Skeletal muscle satellite cell (primary cell): ENCODE measurements around the gene RNF183.
"Not testable (repeated sequence)": the region's sequence is repeated elsewhere in the genome, so short reads cannot be mapped to it uniquely, and the experiment has no call there.

Experiments
- H3K27me3 ChIP-seq: 2 replicates; pipeline ENCODE4 v1.7.0; 2013; ENCODE audit warnings: low read length; ENCODE audit not compliant: control insufficient read depth, insufficient read depth
- H3K36me3 ChIP-seq: 2 replicates; pipeline ENCODE4 v1.7.0; 2013; ENCODE audit warnings: mild to moderate bottlenecking, control low read depth, low read length; ENCODE audit not compliant: insufficient read depth
- H3K4me1 ChIP-seq: 2 replicates; pipeline ENCODE4 v1.7.0; 2013; ENCODE audit warnings: low read length; ENCODE audit not compliant: control insufficient read depth, insufficient read depth
- H3K4me2 ChIP-seq: 2 replicates; pipeline ENCODE4 v1.7.0; 2013; ENCODE audit warnings: mild to moderate bottlenecking, low read length
- H3K4me3 ChIP-seq: 2 replicates; pipeline ENCODE4 v1.7.0; 2013; ENCODE audit warnings: low read length
- H3K9ac ChIP-seq: 2 replicates; pipeline ENCODE4 v1.7.0; 2013; ENCODE audit warnings: mild to moderate bottlenecking, low read depth, low read length, moderate library complexity
- H3K9me3 ChIP-seq: replicated peaks from 2 replicates; pipeline ENCODE4 v1.7.0; 2013; ENCODE audit warnings: mild to moderate bottlenecking, control low read depth, low read length

RNF183 gene

DNA sequence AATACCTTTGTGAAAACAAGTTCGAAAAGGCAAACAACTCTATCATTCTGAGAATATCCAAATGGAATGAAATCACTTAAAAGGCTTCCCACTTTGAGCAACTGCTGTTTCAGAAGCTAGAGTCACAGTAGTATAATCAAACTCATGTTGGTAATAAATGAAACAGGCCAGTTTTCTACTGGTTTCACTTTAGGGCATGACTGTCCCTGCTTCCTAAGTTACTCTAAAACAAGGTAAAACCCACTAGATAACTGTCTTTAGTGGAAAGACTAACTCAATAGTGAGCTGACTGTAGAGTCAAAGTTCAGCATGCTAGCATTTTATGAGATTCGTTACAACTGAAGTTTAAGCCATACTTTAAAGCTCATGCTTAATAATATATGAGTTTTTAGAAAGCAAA, 33.8 kb downstream of the RNF183 start:
- Histone ChIP-seq H3K9me3 (no peaks in the 10 kb centered on the region), H3K4me1 (peaks cover 7% of the 10 kb centered on the region), H3K27me3 (no peaks in the 10 kb centered on the region), H3K36me3 (peaks cover 52% of the 10 kb centered on the region), H3K4me2 (no peak overlapping the region), H3K9ac (no peak overlapping the region), H3K4me3 (no peak overlapping the region)

- Histone ChIP-seq H3K36me3 (peaks cover 52% of the 10 kb centered on the region), H3K4me2 (no peak overlapping the region), H3K4me3 (no peak overlapping the region)
These were observed 35.1 kb downstream of the RNF183 start for GRCh38 chr9:113267911-113268566.

GRCh38 chr9:113266174-113266573, 37.0 kb downstream of the RNF183 start:
- Histone ChIP-seq H3K4me3 (no peak overlapping the region), H3K27me3 (no peaks in the 10 kb centered on the region), H3K4me1 (no peaks in the 10 kb centered on the region), H3K36me3 (peaks cover 36% of the 10 kb centered on the region), H3K9me3 (no peaks in the 10 kb centered on the region), H3K9ac (no peak overlapping the region), H3K4me2 (no peak overlapping the region)

More at GRCh38 chr9:113267911-113268566, 35.1 kb downstream of the RNF183 start:
- Histone ChIP-seq H3K9me3 (no peaks in the 10 kb centered on the region), H3K27me3 (no peaks in the 10 kb centered on the region), H3K4me1 (no peaks in the 10 kb centered on the region), H3K9ac (no peak overlapping the region)

GRCh38 chr9:113261917-113262671, 41.1 kb downstream of the RNF183 start:
- Histone ChIP-seq H3K36me3 (peaks cover 31% of the 10 kb centered on the region), H3K9ac (no peak overlapping the region), H3K4me2 (no peak overlapping the region)

GRCh38 chr9:113258282-113258681, 44.9 kb downstream of the RNF183 start:
- Histone ChIP-seq H3K36me3 (peaks cover 24% of the 10 kb centered on the region), H3K27me3 (no peaks in the 10 kb centered on the region), H3K4me2 (no peak overlapping the region), H3K9me3 (no peaks in the 10 kb centered on the region), H3K9ac (no peak overlapping the region), H3K4me1 (no peaks in the 10 kb centered on the region), H3K4me3 (no peak overlapping the region)

More at GRCh38 chr9:113261917-113262671, 41.1 kb downstream of the RNF183 start:
- H3K4me1 ChIP-seq = no peaks in the 10 kb centered on the region
- H3K4me3 ChIP-seq = no peak overlapping the region
- H3K9me3 ChIP-seq = no peaks in the 10 kb centered on the region
- H3K27me3 ChIP-seq = no peaks in the 10 kb centered on the region

DNA sequence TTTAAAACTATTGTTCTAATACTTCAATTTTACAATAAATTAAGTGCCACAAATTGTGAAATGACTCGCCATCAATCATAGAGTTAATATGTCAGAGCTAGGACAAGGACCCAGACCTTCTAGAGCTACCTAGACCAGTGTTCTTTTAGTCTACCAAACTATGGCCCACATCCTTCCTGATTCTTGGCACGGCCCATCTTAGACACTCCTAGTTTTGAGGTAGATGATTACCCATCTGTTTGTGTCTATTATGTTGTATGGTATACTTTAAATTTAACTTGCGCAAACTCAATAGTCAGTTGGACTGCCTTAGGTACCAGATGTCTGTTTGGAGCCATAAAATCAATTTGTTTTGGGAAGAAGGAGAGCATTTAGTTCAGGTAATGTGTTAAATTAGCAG, 45.3 kb downstream of the RNF183 start:
- H3K9ac ChIP-seq = no peak overlapping the region
- no peak overlapping the region for H3K4me3 ChIP-seq
- no peak overlapping the region for H3K4me2 ChIP-seq
- no peaks in the 10 kb centered on the region for H3K9me3 ChIP-seq
- H3K4me1 ChIP-seq = no peaks in the 10 kb centered on the region
- H3K36me3 ChIP-seq = peaks cover 23% of the 10 kb centered on the region
- H3K27me3 ChIP-seq = no peaks in the 10 kb centered on the region

DNA sequence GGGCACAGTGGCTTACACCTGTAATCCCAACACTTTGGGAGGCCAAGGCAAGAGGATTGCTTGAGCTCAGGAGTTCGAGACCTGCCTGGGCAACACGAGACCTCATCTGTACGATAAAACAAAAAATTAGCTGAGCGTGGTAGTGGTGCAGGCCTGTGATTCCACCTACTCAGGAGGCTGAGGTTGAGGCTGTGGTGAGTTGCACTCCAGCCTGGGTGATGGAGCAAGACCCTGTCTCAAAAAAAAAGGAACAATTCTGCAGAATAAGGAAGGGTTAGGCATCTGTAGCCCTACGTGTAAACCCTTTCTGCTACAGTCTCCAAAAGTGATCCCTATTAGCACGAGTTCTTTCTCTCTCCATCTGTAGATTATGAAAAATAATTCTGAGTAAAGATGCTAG, 47.7 kb downstream of the RNF183 start:
- Histone ChIP-seq H3K9me3 (no peaks in the 10 kb centered on the region), H3K4me3 (no peak overlapping the region), H3K4me1 (no peaks in the 10 kb centered on the region), H3K36me3 (peaks cover 22% of the 10 kb centered on the region), H3K27me3 (no peaks in the 10 kb centered on the region), H3K9ac (no peak overlapping the region), H3K4me2 (no peak overlapping the region)

DNA sequence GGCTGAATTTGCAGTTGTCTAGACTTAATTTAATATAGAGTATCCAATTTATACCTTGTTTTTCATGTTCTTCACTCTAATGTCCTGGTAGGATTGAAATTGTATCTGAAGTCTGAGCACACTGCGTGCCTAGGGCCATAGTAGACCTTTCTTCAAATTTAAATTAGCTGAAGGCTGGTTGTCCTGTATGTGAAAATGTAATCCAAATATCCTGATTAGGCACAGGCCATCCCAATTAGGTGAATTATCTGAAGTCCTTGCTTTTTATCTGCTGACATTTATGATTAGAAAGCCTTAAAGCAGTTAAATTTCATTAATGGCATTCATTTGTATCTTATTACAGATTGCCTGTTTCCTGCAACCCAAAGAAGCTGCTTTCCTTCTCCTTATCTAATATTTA, 48.2 kb downstream of the RNF183 start:
- Histone ChIP-seq H3K9me3 (no peaks in the 10 kb centered on the region), H3K4me3 (no peak overlapping the region)

GRCh38 chr9:113250807-113251206, 52.4 kb downstream of the RNF183 start:
- Histone ChIP-seq H3K9me3 (no peaks in the 10 kb centered on the region), H3K27me3 (no peaks in the 10 kb centered on the region), H3K4me1 (no peaks in the 10 kb centered on the region), H3K4me3 (no peak overlapping the region), H3K9ac (no peak overlapping the region), H3K36me3 (no peaks in the 10 kb centered on the region), H3K4me2 (no peak overlapping the region)

More for the DNA sequence above, 48.2 kb downstream of the RNF183 start:
- no peaks in the 10 kb centered on the region for H3K27me3 ChIP-seq
- H3K4me2 ChIP-seq = no peak overlapping the region
- H3K4me1 ChIP-seq = no peaks in the 10 kb centered on the region
- no peak overlapping the region for H3K9ac ChIP-seq
- peaks cover 18% of the 10 kb centered on the region for H3K36me3 ChIP-seq

DNA sequence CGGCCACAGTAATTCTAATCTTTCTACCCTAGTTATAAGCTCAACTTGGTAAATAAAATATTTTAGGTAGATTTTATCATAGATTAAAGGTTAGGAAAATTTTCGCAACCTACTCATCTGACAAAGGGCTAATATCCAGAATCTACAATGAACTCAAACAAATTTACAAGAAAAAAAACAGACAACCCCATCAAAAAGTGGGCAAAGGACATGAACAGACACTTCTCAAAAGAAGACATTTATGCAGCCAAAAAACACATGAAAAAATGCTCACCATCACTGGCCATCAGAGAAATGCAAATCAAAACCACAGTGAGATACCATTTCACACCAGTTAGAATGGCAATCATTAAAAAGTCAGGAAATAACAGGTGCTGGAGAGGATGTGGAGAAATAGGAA, 53.5 kb downstream of the RNF183 start:
- H3K4me1 ChIP-seq, H3K9ac ChIP-seq, H3K4me2 ChIP-seq, H3K9me3 ChIP-seq, H3K27me3 ChIP-seq, H3K36me3 ChIP-seq, H3K4me3 ChIP-seq: not testable (repeated sequence)

DNA sequence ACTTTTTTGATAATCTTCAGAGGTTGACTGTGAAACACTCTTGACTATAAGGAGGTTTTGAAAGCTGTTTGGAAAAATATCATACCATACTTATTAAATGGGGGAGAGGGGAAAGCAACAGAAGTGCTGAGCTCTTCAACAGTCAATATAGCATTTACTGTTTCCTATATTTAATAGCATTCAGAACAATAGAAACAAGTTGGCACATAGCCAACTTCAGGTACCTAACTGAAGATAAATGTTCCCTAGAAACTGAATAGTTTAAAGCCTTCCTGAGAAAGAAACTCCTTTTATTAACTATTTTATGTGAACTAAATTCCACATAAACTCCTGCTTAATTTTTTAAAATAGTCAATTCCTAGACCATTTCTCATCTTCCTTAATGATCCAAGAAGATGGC, 55.5 kb downstream of the RNF183 start:
- H3K36me3 ChIP-seq = no peaks in the 10 kb centered on the region
- H3K4me1 ChIP-seq = no peaks in the 10 kb centered on the region
- no peak overlapping the region for H3K4me2 ChIP-seq
- no peak overlapping the region for H3K9ac ChIP-seq
- H3K27me3 ChIP-seq = no peaks in the 10 kb centered on the region
- H3K9me3 ChIP-seq = no peaks in the 10 kb centered on the region
- H3K4me3 ChIP-seq = no peak overlapping the region
